ENCODE results near the gene CCZ1B. TPM values are rescaled to one million over a fixed set of nuclear protein-coding genes. Genes with fewer than 3 reads are reported as not detected.
"Not testable (repeated sequence)": the region's sequence is repeated elsewhere in the genome, so short reads cannot be mapped to it uniquely, and the experiment has no call there.

The CCZ1B gene
- total RNA-seq (2021; ENCODE audit: unreplicated experiment) (81.2 TPM), Bru-seq, nascent RNA (percentile 75 among the genes with signal in this experiment), BruChase-seq, experiment 1, labeled RNA remaining after a 2-hour chase (percentile 78 among the genes with signal in this experiment), BruChase-seq, experiment 2, labeled RNA remaining after a 6-hour chase (percentile 81 among the genes with signal in this experiment)
- polyA plus RNA-seq (2012; ENCODE audit: insufficient read length) = 73.0 TPM
- long read RNA-seq, transcript CCZ1B-201 (15 exons, 2,885 nt) = major isoform, 205 of 235 reads
- long read RNA-seq, partial matches to known transcripts = 3 of 235 reads
- long read RNA-seq, other reads (novel, unspliced or antisense) = 23 of 235 reads

- H3K36me3 ChIP-seq (ENCODE audit: control insufficient read depth, insufficient read depth, low read length); H3K9me3 ChIP-seq (ENCODE audit: control insufficient read depth, insufficient read depth, low read depth, low read length); BruUV-seq (replicated peaks); H3K27me3 ChIP-seq (ENCODE audit: control insufficient read depth, insufficient read depth, low read length); intact Hi-C loops (cut with micrococcal nuclease; ENCODE audit: unreplicated experiment); in situ Hi-C loops (cut with HindIII; ENCODE audit: low pct_unique_long_range_greater_than_20kb, low sequenced_read_pairs); POLR2A ChIA-PET; DNase-seq (ENCODE audit: low read depth, low spot score); CTCF ChIA-PET; H3K4me1 ChIP-seq (ENCODE audit: control insufficient read depth, insufficient read depth, low read length): not testable (repeated sequence)
- peak within 1 kb of the TSS; percentile 92 for H3K27ac ChIP-seq (ENCODE audit: low read length)
- TF ChIP-seq POLR2AphosphoS5 (IDR thresholded peaks at IDR 0.05; ENCODE audit: low read depth, low read length) (peak; percentile 68), CTCF (IDR thresholded peaks at IDR 0.05) (peak; percentile 38)
- H3K4me3 ChIP-seq (ENCODE audit: low read depth in 2 of 2, low read length in 2 of 2) = peak within 1 kb of the TSS; percentile 55 to 58
- peak; percentile 99 for ATAC-seq
These were observed at the start of gene CCZ1B for GRCh38 chr7:6826151-6826550. CCZ1B (minus strand) TSS chr7:6826275; CDS start chr7:6826197, 78 bp downstream.

DNA sequence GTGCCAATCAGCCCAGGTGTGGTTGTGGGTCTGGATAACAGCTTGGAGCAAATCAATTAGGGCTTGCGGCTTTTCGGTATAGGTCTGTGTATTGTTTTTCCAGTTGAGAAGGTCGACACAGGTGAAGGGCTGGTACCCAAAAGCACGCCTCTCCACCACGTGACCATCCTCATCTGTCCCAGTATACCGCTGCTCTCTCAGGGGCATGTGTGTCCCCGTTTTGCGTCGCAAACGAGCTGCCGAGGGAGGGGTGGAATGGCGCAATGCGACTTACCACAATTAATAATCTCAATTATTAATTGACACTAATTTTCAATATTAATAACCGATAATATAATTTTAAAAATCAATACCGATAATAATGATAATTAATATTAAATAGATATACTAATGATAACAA lies 48.9 kb upstream of the CCZ1B start:
- in situ Hi-C loops (cut with HindIII; ENCODE audit: low pct_unique_long_range_greater_than_20kb, low sequenced_read_pairs); POLR2A ChIA-PET; intact Hi-C loops (cut with micrococcal nuclease; ENCODE audit: unreplicated experiment); H3K27ac ChIP-seq (ENCODE audit: low read length); DNase-seq (ENCODE audit: low read depth, low spot score); H3K27me3 ChIP-seq (ENCODE audit: control insufficient read depth, insufficient read depth, low read length); H3K36me3 ChIP-seq (ENCODE audit: control insufficient read depth, insufficient read depth, low read length); H3K9me3 ChIP-seq (ENCODE audit: control insufficient read depth, insufficient read depth, low read depth, low read length); CTCF ChIA-PET; ATAC-seq; H3K4me1 ChIP-seq (ENCODE audit: control insufficient read depth, insufficient read depth, low read length); BruUV-seq (replicated peaks); H3K4me3 ChIP-seq (ENCODE audit: low read depth in 2 of 2, low read length in 2 of 2): not testable (repeated sequence)

DNA sequence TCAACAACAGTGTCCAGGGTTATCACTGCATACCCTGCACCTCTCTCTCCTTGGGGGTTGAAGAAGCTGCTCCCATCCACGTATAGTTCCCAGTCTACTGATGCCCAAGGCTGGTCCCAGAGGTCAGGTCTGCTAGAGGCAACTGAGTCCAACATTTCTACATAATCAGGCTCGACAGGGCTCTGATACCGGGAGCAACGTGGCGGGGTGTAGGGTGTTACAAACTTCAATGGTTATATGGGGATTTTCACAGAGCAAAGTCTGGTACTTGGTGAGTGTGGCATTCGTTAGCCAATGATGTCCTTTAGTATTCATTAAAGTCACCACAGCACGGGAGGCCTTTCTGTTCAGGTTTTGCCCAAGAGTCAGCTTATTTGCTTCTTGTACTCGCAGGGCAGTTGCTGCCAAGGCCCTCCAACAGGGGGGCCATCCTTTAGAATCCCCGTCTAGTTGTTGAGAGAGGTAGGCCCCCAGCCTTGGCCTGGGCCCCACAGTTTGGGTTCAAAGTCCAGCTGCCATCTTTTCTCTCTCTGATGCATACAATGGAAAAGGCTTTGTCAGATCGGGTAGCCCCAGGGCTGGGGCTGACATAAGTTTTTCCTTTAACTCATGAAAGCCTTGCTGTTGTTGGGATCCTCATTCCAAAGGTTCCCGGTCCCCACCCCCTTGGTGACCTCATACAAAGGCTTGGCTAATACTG lies 46.3 kb upstream of the CCZ1B start:
- DNase-seq (ENCODE audit: low read depth, low spot score); H3K4me1 ChIP-seq (ENCODE audit: control insufficient read depth, insufficient read depth, low read length); BruUV-seq (replicated peaks); H3K36me3 ChIP-seq (ENCODE audit: control insufficient read depth, insufficient read depth, low read length); ATAC-seq; intact Hi-C loops (cut with micrococcal nuclease; ENCODE audit: unreplicated experiment); H3K27me3 ChIP-seq (ENCODE audit: control insufficient read depth, insufficient read depth, low read length); H3K4me3 ChIP-seq (ENCODE audit: low read depth in 2 of 2, low read length in 2 of 2); H3K27ac ChIP-seq (ENCODE audit: low read length); in situ Hi-C loops (cut with HindIII; ENCODE audit: low pct_unique_long_range_greater_than_20kb, low sequenced_read_pairs); H3K9me3 ChIP-seq (ENCODE audit: control insufficient read depth, insufficient read depth, low read depth, low read length); POLR2A ChIA-PET; CTCF ChIA-PET: not testable (repeated sequence)

- H3K4me3 ChIP-seq (ENCODE audit: low read depth in 2 of 2, low read length in 2 of 2); H3K9me3 ChIP-seq (ENCODE audit: control insufficient read depth, insufficient read depth, low read depth, low read length); CTCF ChIA-PET; in situ Hi-C loops (cut with HindIII; ENCODE audit: low pct_unique_long_range_greater_than_20kb, low sequenced_read_pairs); DNase-seq (ENCODE audit: low read depth, low spot score); H3K27me3 ChIP-seq (ENCODE audit: control insufficient read depth, insufficient read depth, low read length); H3K36me3 ChIP-seq (ENCODE audit: control insufficient read depth, insufficient read depth, low read length); BruUV-seq (replicated peaks); H3K27ac ChIP-seq (ENCODE audit: low read length); H3K4me1 ChIP-seq (ENCODE audit: control insufficient read depth, insufficient read depth, low read length); ATAC-seq; intact Hi-C loops (cut with micrococcal nuclease; ENCODE audit: unreplicated experiment); POLR2A ChIA-PET: not testable (repeated sequence)
- TF ChIP-seq CTCF (IDR thresholded peaks at IDR 0.05) = peak; percentile 24; the same call in 1 of the 2 replicates
These were observed 45.5 kb upstream of the CCZ1B start for GRCh38 chr7:6871421-6872144.

DNA sequence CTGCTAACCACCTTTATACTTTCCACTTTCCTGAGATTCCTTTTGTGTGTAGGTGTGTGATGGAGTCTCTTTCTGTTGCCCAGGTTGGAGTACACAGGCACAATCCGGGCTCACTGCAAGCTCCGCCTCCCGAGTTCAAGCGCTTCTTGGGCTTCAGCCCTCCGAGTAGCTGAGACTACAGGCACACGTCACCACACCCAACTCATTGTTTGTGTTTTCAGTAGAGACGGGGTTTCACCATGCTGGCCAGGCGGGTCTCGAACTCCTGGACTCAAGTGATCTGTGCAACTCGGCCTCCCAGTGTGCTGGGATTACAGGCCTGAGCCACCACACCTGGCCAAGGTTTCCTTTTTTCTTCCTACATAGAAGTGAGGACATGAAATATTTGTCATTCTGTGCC lies 38.7 kb upstream of the CCZ1B start:
- H3K27ac ChIP-seq (ENCODE audit: low read length); ATAC-seq; H3K4me3 ChIP-seq (ENCODE audit: low read depth in 2 of 2, low read length in 2 of 2); H3K36me3 ChIP-seq (ENCODE audit: control insufficient read depth, insufficient read depth, low read length); CTCF ChIA-PET; BruUV-seq (replicated peaks); H3K27me3 ChIP-seq (ENCODE audit: control insufficient read depth, insufficient read depth, low read length); H3K4me1 ChIP-seq (ENCODE audit: control insufficient read depth, insufficient read depth, low read length); in situ Hi-C loops (cut with HindIII; ENCODE audit: low pct_unique_long_range_greater_than_20kb, low sequenced_read_pairs); H3K9me3 ChIP-seq (ENCODE audit: control insufficient read depth, insufficient read depth, low read depth, low read length); intact Hi-C loops (cut with micrococcal nuclease; ENCODE audit: unreplicated experiment); POLR2A ChIA-PET; DNase-seq (ENCODE audit: low read depth, low spot score): not testable (repeated sequence)

All from Panc1 (cell line).